ENCODE results near the gene BLID. TPM values are rescaled to one million over a fixed set of nuclear protein-coding genes. Genes with fewer than 3 reads are reported as not detected.

The BLID gene
- total and polyA plus RNA-seq, 4 donors: 0.25 to 4.5 TPM; not detected in 2

DNA sequence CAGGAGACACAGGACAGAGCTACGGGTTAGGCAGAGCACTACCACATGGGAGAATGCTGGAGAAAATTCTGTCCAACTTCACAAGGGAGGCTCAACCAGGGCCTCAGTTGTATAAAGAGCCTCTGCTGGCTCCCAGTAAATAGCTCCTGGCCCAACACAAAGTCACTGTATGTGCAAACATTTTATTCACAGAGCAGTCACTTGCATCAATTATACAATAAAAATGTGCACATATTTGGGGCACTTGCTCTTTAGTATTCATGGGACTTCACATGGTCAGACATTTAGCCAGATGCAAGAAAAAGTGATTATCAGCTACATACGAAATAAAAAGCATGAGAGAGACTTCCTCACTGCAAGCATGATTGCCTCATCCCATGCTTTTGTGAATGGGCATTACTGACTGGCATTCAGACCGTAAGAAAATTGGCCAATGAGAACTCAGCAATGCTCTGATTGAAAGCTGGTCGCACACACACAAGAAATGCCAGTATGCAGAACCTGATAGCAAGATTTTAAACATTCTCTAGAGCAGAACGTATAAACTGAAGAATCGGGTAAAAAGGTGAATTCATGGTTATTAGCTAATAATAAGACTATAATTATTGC lies 39.4 kb downstream of the BLID start:
- TF ChIP-seq, protein P1, sequence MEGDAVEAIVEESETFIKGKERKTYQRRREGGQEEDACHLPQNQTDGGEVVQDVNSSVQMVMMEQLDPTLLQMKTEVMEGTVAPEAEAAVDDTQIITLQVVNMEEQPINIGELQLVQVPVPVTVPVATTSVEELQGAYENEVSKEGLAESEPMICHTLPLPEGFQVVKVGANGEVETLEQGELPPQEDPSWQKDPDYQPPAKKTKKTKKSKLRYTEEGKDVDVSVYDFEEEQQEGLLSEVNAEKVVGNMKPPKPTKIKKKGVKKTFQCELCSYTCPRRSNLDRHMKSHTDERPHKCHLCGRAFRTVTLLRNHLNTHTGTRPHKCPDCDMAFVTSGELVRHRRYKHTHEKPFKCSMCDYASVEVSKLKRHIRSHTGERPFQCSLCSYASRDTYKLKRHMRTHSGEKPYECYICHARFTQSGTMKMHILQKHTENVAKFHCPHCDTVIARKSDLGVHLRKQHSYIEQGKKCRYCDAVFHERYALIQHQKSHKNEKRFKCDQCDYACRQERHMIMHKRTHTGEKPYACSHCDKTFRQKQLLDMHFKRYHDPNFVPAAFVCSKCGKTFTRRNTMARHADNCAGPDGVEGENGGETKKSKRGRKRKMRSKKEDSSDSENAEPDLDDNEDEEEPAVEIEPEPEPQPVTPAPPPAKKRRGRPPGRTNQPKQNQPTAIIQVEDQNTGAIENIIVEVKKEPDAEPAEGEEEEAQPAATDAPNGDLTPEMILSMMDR (IDR thresholded peaks at IDR 0.05; ENCODE audit: control extremely low read depth, extremely low read depth): no peak
- Histone ChIP-seq H3K4me1 (ENCODE audit: control insufficient read depth in 5 of 5, insufficient read depth in 5 of 5, low read length in 5 of 5) (no peaks in the 10 kb centered on the region), H3K9me3 (ENCODE audit: control insufficient read depth in 4 of 4, insufficient read depth in 3 of 4, low read length in 3 of 4) (no peaks in the 10 kb centered on the region), H3K27ac (ENCODE audit: low read depth in 1 of 2, low read length in 1 of 2) (no peak overlapping the region), H3K36me3 (ENCODE audit: control insufficient read depth in 4 of 4, insufficient read depth in 4 of 4, low read length in 4 of 4) (no peaks in the 10 kb centered on the region), H3K27me3 (ENCODE audit: control insufficient read depth in 3 of 3, insufficient read depth in 3 of 3, low read length in 2 of 3) (no peaks in the 10 kb centered on the region), H3K4me3 (no peak overlapping the region), H3K9ac (ENCODE audit: insufficient read depth in 1 of 2, low read length in 2 of 2) (no peak overlapping the region)
- DNase-seq (no peak), ATAC-seq (ENCODE audit: insufficient read depth, low FRiP score) (no peak)
- WGBS, 2 donors: 86 to 87% methylated on average over 6 of the region's 6 CpGs

DNA sequence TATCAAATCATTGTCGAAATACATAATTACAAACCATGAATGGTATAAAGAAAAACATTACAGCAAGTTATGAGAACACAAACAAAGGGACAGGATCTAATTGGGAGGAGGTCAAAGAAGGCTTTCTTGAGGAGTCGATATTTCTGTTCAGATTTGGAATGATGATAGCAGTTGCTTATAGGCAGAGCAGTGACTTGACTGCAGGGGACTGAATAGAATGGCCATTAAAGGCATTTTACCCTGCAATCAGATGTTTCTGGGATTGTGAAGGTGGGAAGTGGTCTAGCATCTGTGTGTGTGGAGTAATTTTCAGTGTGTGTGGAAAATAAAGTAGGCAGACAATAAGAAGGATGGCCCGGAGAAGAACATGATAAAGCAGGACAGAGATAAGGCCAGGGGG lies 41.0 kb downstream of the BLID start:
- no peak for DNase-seq
- no peaks in the 10 kb centered on the region for H3K9me3 ChIP-seq (ENCODE audit: control insufficient read depth in 4 of 4, insufficient read depth in 3 of 4, low read length in 3 of 4)
- no peaks in the 10 kb centered on the region for H3K36me3 ChIP-seq (ENCODE audit: control insufficient read depth in 4 of 4, insufficient read depth in 4 of 4, low read length in 4 of 4)
- H3K4me3 ChIP-seq: no peak overlapping the region
- H3K9ac ChIP-seq (ENCODE audit: insufficient read depth in 1 of 2, low read length in 2 of 2): no peak overlapping the region
- no peak for ATAC-seq (ENCODE audit: insufficient read depth, low FRiP score)
- 77 to 89% methylated on average over 3 of the region's 3 CpGs for WGBS, 2 donors
- peaks cover 0 to 5% (median under 1%) of the 10 kb centered on the region in 5 donors for H3K4me1 ChIP-seq (ENCODE audit: control insufficient read depth in 5 of 5, insufficient read depth in 5 of 5, low read length in 5 of 5)
- no peak overlapping the region for H3K27ac ChIP-seq (ENCODE audit: low read depth in 1 of 2, low read length in 1 of 2)
- H3K27me3 ChIP-seq (ENCODE audit: control insufficient read depth in 3 of 3, insufficient read depth in 3 of 3, low read length in 2 of 3): no peaks in the 10 kb centered on the region
- TF ChIP-seq, protein P1 (IDR thresholded peaks at IDR 0.05; ENCODE audit: control extremely low read depth, extremely low read depth): no peak

DNA sequence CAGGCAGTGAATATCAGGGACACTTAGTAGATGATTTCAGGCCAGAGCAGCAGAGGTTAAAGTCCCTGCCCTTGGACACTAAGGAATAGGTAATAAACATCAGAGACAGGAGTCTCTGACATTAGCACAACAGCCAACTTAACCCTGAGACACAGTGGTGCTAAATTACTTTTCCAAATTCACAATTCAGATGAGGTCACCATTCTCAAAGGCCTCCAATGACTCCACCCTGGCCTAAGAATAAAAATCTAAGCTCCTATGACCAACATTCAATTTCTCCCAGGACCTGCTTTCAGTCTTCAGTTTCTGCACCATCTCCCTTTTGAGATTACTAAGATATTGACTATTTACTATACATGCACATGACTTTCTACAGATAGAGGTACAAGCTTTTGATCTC lies 42.0 kb downstream of the BLID start:
- ATAC-seq (ENCODE audit: insufficient read depth, low FRiP score) (no peak), DNase-seq (no peak)
- Histone ChIP-seq H3K4me3 (no peak overlapping the region), H3K9ac (ENCODE audit: insufficient read depth in 1 of 2, low read length in 2 of 2) (no peak overlapping the region), H3K27ac (ENCODE audit: low read depth in 1 of 2, low read length in 1 of 2) (no peak overlapping the region), H3K27me3 (ENCODE audit: control insufficient read depth in 3 of 3, insufficient read depth in 3 of 3, low read length in 2 of 3) (no peaks in the 10 kb centered on the region), H3K9me3 (ENCODE audit: control insufficient read depth in 4 of 4, insufficient read depth in 3 of 4, low read length in 3 of 4) (no peaks in the 10 kb centered on the region), H3K36me3 (ENCODE audit: control insufficient read depth in 4 of 4, insufficient read depth in 4 of 4, low read length in 4 of 4) (no peaks in the 10 kb centered on the region), H3K4me1 (ENCODE audit: control insufficient read depth in 5 of 5, insufficient read depth in 5 of 5, low read length in 5 of 5) (peaks cover 0 to 10% (median 4%) of the 10 kb centered on the region in 5 donors)
- TF ChIP-seq, protein P1 (IDR thresholded peaks at IDR 0.05; ENCODE audit: control extremely low read depth, extremely low read depth): no peak

DNA sequence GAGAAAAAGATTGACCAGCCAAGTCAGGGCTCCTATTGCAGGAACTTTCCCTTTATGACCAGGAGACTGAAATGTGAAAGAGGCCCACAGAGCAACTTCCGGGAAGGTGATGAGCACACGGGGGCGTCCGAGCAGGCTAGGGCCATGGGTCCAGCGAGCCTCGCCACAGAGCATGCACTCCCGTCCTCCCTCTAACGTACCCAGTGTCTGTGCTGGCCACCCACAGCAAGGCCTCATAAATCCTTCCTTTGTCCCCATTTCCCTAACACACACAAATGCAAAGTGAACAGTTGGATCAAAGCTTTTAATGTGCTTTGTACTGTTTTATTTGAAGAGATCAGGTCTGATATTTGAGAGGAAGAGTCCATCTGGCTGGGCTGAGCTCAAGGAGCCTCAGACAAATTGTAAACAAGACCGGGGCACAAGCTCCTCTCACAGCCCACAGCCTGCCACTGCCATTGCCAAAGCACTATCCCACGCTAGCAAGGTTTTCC lies 44.3 kb downstream of the BLID start:
- no peaks in the 10 kb centered on the region for H3K36me3 ChIP-seq (ENCODE audit: control insufficient read depth in 4 of 4, insufficient read depth in 4 of 4, low read length in 4 of 4)
- WGBS, 2 donors: 84 to 85% methylated on average over 10 of the region's 10 CpGs
- H3K4me1 ChIP-seq (ENCODE audit: control insufficient read depth in 5 of 5, insufficient read depth in 5 of 5, low read length in 5 of 5): peaks cover 0 to 19% (median 7%) of the 10 kb centered on the region in 5 donors
- H3K9me3 ChIP-seq (ENCODE audit: control insufficient read depth in 4 of 4, insufficient read depth in 3 of 4, low read length in 3 of 4): no peaks in the 10 kb centered on the region
- no peak overlapping the region for H3K9ac ChIP-seq (ENCODE audit: insufficient read depth in 1 of 2, low read length in 2 of 2)
- no peak overlapping the region for H3K4me3 ChIP-seq
- DNase-seq (no peak), ATAC-seq (ENCODE audit: insufficient read depth, low FRiP score) (no peak)
- TF ChIP-seq, protein P1 (IDR thresholded peaks at IDR 0.05; ENCODE audit: control extremely low read depth, extremely low read depth): no peak
- no peaks in the 10 kb centered on the region for H3K27me3 ChIP-seq (ENCODE audit: control insufficient read depth in 3 of 3, insufficient read depth in 3 of 3, low read length in 2 of 3)
- H3K27ac ChIP-seq (ENCODE audit: low read depth in 1 of 2, low read length in 1 of 2): no peak overlapping the region
